ENCODE results near the gene CORT.
"Not testable (repeated sequence)": the region's sequence is repeated elsewhere in the genome, so short reads cannot be mapped to it uniquely, and the experiment has no call there.

DNA sequence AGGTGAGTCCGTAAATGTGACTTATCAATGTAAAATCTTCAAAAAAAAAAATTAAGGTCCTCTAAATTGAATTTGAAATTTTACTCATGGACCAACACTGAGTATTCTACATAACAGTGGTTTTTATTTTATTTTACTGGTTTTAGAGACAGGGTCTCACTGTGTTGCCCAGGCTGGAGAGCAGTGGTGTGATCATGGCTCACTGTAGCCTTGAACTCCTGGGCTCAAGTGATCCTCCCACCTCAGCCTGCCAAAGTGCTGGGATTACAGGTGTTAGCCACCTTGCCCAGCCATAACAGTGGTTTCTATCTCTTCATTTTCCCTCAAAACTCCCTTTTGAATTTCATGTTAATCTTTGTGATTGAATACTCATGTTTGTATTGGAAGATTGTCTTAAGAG, 33.9 kb upstream of the CORT start:
- TF ChIP-seq, protein P1, sequence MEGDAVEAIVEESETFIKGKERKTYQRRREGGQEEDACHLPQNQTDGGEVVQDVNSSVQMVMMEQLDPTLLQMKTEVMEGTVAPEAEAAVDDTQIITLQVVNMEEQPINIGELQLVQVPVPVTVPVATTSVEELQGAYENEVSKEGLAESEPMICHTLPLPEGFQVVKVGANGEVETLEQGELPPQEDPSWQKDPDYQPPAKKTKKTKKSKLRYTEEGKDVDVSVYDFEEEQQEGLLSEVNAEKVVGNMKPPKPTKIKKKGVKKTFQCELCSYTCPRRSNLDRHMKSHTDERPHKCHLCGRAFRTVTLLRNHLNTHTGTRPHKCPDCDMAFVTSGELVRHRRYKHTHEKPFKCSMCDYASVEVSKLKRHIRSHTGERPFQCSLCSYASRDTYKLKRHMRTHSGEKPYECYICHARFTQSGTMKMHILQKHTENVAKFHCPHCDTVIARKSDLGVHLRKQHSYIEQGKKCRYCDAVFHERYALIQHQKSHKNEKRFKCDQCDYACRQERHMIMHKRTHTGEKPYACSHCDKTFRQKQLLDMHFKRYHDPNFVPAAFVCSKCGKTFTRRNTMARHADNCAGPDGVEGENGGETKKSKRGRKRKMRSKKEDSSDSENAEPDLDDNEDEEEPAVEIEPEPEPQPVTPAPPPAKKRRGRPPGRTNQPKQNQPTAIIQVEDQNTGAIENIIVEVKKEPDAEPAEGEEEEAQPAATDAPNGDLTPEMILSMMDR (IDR thresholded peaks at IDR 0.05) = not testable (repeated sequence)
- not testable (repeated sequence) for TF ChIP-seq POLR2A, POLR2AphosphoS5 (IDR thresholded peaks at IDR 0.05)
